ENCODE measurements around the gene MPRIP.
A peak's percentile ranks its signal among the peaks of the same experiment; 100 is the strongest.

The MPRIP gene

DNA sequence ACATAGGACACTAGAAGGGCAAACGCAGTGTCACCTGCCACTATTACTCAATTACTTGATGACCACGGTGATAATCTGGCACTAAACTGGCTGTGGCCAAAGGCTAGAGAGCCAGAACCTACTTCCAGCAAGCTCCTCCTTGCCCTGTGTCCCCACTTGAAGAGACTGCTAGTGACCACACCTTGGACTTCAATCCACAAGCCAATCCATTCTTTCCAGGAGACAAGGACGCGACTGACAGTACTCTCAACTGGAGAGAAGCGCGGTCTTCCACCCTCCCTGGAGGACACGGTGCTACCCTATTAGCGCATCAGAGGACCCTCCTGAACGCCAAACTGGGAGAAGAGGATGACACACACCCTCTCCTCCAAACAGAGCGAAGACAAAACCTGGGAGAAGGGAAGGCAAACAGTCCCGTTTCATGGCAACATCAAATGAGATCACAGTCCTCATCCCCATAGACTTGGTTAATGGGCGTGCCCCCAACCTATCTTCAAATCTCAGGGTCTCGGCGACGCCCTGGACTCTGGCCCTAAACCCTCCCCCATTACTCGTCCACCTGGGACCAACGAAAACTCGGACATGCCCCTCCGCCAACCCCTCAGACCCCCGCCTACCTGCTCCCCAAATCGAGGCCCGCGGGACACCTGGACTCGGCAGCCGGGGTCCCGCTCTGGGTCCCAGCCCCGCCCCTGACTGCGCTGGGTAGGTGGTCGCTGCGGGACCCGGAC is 194.2 kb downstream of the MPRIP start:
- peak; percentile 6 for DNase-seq (ENCODE audit: low read depth)
- peak overlapping the region; percentile 99 for H3K4me3 ChIP-seq (ENCODE audit: low read depth, low read length)
- in situ Hi-C loops (cut with HindIII; ENCODE audit: low sequenced_read_pairs), result no loop called here
- TF ChIP-seq, protein P1, sequence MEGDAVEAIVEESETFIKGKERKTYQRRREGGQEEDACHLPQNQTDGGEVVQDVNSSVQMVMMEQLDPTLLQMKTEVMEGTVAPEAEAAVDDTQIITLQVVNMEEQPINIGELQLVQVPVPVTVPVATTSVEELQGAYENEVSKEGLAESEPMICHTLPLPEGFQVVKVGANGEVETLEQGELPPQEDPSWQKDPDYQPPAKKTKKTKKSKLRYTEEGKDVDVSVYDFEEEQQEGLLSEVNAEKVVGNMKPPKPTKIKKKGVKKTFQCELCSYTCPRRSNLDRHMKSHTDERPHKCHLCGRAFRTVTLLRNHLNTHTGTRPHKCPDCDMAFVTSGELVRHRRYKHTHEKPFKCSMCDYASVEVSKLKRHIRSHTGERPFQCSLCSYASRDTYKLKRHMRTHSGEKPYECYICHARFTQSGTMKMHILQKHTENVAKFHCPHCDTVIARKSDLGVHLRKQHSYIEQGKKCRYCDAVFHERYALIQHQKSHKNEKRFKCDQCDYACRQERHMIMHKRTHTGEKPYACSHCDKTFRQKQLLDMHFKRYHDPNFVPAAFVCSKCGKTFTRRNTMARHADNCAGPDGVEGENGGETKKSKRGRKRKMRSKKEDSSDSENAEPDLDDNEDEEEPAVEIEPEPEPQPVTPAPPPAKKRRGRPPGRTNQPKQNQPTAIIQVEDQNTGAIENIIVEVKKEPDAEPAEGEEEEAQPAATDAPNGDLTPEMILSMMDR (IDR thresholded peaks at IDR 0.05; ENCODE audit: low read depth, low read length, missing control alignments), result no peak

DNA sequence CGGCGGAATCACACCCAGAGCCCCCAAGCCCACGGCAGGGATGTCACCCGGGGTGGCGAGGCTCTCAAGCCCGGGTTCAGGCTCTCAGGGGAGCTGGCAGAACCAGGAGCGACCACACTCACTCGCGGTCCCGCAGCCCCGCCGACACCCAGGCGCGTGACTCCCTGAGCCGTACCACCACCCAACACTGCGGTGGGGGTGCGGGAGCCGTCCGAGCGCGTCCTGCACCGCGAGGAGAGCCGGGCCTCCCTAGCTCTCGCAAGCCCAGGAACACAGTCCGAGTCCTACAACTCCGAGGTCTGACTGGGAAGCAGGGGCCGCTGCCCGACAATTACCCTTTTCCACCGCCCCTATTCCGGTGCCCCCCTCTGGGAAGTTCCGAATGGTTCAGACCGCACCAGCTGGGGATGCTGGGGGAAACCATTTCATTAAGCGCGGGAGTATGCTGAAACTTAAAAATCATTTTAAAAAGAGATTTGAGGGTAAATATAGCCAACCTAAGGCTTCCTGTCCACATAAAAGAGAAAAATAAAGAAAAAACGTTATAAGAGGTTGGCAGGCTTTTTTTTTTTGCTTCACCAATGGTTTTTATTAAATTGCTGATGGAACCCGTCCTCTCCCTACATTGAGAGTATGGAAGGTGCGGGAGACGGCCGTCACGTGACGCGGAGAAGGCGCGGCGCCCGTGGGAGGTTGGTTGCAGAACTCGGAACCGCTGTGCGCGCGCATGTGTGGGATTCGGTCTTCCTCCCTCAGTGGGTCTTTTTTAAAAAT is 195.0 kb downstream of the MPRIP start, which contains the start of gene FLCN:
Gene FLCN, minus strand, starts transcription at position 143 of the 774 bp plus-strand sequence. CDS start 9,031 bp downstream, outside the sequence.
- peak within 1 kb of the TSS; percentile 99 for H3K4me3 ChIP-seq (ENCODE audit: low read depth, low read length)
- TF ChIP-seq, protein P1 (IDR thresholded peaks at IDR 0.05; ENCODE audit: low read depth, low read length, missing control alignments), result no peak
- in situ Hi-C loops (cut with HindIII; ENCODE audit: low sequenced_read_pairs), result no loop called here
- DNase-seq (ENCODE audit: low read depth), result peak; percentile 66

DNA sequence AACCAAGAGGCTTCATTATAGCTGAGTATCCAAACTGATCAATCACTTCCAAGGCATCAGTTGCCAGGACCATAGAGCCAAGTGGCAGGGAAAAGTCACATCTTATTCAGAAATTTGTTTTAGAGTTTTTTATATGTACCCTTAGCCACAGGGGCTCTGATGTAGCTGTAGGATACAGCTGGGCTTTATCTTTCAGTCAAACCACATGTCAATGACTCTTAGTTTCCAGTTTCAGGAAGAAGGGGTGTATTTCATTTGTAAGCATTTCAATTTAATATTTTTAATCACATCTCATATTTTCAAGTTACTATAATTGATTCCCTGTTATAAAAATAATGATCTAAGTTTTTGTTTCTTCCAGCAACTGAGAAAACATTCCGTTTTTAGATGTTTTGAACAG is 197.6 kb downstream of the MPRIP start:
- TF ChIP-seq, protein P1 (IDR thresholded peaks at IDR 0.05; ENCODE audit: low read depth, low read length, missing control alignments), result no peak
- no peak overlapping the region for H3K4me3 ChIP-seq (ENCODE audit: low read depth, low read length)
- in situ Hi-C loops (cut with HindIII; ENCODE audit: low sequenced_read_pairs), result no loop called here
- no peak for DNase-seq (ENCODE audit: low read depth)

DNA sequence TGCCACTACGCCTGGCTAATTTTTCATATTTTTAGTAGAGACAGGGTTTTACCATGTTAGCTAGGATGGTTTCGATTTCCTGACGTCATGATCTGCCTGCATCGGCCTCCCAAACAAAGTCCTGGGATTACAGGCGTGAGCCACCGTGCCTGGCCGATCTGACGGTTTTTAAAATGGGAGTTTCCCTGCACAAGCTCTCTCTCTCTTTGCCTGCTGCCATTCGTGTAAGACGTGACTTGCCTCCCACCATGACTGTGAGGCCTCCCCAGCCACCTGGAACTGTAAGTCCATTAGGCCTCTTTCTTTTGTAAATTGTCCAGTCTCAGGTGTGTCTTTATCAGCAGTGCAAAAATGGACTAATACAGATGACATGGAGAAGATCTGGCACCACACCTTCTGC is 199.4 kb downstream of the MPRIP start:
- in situ Hi-C loops (cut with HindIII; ENCODE audit: low sequenced_read_pairs), result no loop called here
- no peak overlapping the region for H3K4me3 ChIP-seq (ENCODE audit: low read depth, low read length)
- DNase-seq (ENCODE audit: low read depth), result no peak
- TF ChIP-seq, protein P1 (IDR thresholded peaks at IDR 0.05; ENCODE audit: low read depth, low read length, missing control alignments), result no peak

DNA sequence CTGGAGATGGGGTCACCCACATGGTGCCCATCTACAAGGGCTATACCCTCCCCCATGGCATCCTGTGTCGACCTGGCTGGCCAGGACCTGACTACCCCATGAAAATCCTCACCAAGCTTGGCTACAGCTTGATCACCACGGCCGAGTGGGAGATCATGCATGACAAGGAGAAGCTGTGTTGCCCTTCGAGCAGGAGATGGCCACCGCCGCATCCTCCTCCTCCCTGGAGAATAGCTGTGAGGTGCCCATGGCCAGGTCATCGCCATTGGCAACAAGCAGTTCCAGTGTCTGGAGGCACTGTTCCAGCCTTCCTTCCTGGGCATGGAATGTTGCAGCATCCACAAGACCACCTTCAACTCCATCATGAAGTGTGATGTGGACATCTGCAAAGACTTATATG is 200.0 kb downstream of the MPRIP start:
- DNase-seq (ENCODE audit: low read depth), result no peak
- in situ Hi-C loops (cut with HindIII; ENCODE audit: low sequenced_read_pairs), result no loop called here
- no peak overlapping the region for H3K4me3 ChIP-seq (ENCODE audit: low read depth, low read length)
- TF ChIP-seq, protein P1 (IDR thresholded peaks at IDR 0.05; ENCODE audit: low read depth, low read length, missing control alignments), result no peak

All from astrocyte of the cerebellum (primary cell).